GM18505 (cell line): ENCODE data around the gene HCFC1.

Experiments
- ATAC-seq: cut with Tn5 transposase; IDR thresholded peaks from one replicate; pipeline ENCODE4 v1.9.1; 2021; ENCODE audit not compliant: unreplicated experiment
- POLR2A ChIP-seq: IDR thresholded peaks from 4 replicates; pipeline ENCODE4 v1.6.1; 2011; ENCODE audit warnings: borderline replicate concordance; ENCODE audit not compliant: insufficient read depth, insufficient read length; ENCODE audit errors: extremely low read depth

Gene HCFC1

DNA sequence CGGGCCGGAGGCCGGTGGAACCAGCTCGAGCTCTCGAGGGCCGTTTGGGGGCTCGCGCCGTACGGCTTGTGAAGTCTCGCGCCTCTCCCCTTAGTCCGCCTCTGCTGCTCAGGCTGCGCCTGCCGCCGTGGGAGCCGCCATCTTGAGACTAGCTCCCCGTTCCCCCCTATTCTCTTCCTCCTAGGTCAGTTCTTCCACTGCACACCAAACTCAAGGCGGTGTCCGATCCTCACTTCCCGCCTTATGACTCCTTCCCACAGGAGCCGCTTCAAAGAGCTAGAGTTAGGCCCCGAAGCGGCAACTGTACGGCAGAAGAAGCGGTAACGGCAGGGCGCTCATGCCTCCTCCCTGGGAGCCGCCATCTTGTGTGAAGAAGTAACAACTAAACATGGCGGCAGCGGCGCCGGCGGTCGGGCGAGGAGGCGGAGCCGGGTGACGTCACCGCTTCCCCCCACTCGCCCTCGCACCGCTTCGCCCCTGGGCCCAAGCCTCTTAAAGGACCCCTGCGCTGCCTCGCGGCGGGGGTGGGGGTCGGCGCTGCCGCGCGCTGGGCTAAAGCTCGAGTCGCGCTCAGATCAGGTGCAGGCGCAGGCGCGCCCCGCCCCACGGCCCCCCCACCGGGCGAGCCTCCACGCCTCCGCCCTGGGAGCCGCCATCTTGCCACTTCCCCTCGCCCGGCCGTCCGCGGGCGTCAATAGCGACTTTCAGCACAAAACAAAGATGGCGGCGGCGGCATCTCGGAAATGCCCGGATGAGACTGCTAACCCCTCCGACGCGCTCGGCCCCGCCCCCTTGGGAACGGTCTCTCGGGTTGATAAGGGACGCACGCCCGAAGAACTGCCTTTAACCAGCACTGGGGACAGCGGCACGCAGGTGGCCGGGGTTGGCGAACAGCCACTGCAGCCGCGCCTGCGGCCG is at the start of gene HCFC1:
HCFC1 (minus strand) TSS at position 369 of the 918 bp plus-strand sequence. CDS start 978 bp downstream, outside the sequence.
- peak; percentile 36 for TF ChIP-seq POLR2A
- ATAC-seq: peak; percentile 47

DNA sequence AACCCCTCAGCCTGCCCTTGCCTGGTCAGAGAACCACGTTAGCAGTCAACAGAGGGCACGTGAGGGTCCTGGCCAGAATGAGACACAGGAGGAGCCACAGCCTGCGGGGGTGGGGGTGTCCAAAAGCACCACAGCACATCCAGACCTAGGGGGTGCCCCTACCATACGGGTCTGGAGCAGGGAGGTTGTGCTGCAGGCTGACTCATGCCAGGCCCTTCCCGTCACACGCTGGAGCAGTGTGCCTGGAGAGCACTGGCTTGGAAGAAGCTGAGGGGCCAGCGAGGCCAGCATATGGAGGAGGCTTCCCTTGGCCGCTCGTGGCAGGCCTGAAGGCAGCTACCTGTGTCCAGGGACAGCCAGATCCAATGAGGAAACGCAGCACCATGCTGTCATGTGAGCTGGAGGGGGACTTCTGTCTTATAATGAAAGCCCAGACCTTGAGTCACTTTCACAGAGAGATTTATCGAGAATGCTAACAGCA is 49.6 kb upstream of the HCFC1 start:
- ATAC-seq: no peak
- no peak for TF ChIP-seq POLR2A

DNA sequence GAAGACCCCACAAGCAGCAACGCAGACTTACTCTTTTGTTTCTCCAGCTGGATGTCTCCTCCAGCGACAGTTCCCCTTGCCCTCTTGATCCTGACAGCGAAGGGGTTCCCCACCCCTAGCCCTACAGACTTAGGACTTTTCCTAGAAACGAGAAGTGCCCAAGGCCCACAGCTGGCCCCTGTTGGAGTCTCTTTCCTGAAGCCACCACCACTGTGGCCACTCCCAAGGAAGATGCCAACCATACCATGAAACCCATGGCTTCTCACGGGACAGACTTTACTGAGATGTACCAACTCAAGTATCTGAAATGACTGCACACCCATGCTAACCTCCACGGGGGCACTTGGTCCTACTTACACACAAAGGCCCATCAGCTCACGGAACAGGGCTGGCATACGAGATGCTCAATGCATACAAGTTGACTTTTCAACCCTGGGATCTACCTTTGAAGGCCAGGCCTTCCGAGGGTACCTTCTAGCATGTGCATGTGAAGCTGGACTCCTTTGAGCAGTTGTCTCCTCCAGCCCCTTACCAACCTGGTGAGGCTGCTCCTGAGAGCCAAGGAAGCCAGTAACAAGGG is 49.0 kb upstream of the HCFC1 start:
- TF ChIP-seq POLR2A: no peak
- ATAC-seq: peak; percentile 9

DNA sequence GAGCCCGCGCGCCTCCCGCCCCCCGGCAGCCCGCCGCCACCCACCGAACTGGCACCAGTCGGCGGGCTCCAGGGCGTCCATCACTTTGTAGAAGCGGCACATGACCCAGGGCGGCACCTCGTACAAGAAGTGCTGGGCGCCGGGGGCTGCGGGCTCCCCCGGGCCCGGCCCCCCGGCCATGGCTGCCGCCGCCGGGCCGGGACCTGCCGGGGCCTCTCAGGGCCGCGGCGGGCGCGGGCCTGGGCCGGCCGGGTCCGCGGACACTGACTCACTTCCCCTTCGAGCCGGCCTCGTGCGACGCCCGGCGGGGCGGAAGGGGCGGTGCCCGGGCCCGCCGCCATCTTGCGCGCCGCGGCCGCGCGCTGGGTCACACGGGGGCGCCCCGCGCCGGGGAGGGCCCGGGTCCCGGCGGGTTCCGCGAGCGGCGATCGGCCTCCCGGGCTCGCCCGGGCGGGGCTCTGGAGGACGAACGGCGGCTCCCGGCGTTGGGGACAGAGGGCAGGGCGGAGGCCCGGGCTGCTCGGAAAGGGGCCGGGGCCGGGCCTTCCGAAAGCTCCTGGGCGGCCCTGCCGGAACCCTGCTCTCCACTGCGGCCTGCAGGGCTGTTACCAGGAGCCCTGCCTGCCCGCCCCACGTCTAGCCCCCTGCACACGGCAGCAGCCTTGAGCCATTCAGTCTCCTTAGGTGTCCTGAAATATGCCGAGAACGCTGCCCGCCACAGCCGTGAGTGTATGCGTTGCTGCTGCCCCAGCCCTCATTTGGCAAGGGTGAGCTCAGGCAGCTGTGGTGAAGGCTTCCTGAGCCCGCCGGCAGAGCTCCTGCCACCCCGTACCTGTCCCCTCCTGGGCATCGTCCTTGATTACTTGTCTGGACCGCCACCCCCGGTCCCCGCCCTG is 48.3 kb upstream of the HCFC1 start, which contains the start of gene IRAK1:
IRAK1 (minus strand) TSS at position 270 of the 896 bp plus-strand sequence; CDS start at position 180, 90 bp downstream.
- TF ChIP-seq POLR2A: peak; percentile 67
- peak; percentile 60 for ATAC-seq

DNA sequence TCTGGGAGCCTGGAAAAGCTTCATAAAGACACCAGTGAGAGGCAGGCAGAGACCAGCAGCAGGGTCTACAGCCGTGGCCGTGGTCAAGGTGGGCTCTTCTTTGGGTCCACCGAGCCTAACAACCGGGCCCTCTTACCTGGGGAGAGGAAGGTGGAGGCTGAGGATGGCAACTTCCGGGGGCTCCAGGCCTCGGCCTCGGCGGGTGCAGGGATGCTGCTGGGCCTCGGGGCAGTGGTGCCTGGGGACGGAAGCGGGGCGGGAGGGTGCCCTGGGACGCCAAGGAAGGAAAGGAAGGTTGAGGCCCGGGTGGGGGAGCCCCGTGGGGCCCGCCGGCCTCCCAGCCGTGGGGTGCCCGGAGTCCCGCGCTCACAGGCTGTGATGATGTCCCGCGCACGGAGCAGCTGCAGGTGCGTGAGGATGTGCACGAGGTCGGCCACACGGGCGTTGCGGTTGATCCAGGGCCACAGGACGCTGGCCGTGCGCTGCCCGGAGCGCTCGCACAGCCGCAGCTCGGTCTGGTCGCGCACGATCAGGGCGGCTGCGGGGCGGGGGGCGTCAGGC is 47.5 kb upstream of the HCFC1 start:
- TF ChIP-seq POLR2A: peak; percentile 2
- no peak for ATAC-seq

DNA sequence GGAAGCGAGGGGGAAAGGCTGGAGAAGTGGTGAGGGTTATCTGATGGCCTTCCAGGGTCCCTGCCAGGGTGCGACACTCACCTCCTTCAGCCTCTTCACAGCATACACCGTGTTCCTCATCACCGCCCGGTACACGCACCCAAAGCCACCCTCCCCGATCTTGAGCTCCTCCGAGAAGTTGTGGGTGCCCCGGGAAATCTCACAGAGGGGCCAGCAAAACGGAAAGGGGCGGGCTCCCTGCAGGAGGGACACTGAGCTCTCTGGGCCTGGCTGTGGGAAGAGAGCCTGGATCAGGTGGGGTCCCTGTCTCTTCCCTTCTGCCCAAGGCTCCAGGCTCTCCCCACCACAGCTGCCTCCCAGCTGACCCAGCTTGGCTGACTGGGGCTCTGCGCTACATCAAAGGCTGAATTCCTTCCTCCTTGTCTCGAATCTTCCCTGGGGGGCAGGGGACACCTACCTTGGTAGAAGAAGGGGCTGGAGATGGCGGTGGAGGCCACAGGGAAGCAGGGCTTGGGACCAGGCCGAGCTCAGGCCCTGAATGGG is 47.0 kb upstream of the HCFC1 start:
- ATAC-seq: no peak
- no peak for TF ChIP-seq POLR2A

DNA sequence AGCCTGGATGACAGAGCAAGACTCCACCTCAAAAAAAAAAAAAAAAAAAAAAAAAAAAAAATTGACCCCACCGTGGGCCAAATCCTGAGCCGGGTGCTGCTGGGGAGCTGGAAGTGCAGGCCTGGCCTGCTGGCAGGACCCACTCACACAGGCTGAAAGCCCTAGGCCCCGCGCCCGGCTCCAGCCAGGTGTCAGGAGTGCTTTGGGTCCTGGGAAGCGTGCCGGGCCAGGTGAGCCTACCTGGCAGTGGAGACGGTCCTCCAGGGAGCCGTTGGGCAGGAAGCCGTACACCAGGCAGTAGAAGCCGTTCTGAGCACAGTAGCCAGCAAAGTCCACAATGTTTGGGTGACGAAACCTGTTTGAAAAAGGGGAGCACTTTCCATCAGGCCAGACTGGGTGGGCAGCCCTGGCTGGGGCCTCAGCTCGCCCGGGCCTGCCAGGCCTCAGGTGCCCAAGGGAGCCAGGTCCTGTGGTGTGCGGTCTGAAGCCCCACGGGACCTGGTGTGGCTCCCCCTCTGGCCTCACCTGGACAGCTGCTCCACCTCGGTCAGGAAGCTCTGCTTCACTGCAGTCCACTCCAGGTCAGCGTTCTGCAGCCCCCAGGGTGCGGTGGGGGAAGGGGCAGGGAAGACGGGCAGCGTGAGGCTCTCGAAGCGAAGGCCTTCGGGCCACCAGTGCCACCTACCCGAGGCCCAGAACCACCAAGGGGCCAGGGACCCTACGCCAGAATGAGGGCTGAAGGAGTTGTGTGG is 46.3 kb upstream of the HCFC1 start:
- ATAC-seq: no peak
- no peak for TF ChIP-seq POLR2A

DNA sequence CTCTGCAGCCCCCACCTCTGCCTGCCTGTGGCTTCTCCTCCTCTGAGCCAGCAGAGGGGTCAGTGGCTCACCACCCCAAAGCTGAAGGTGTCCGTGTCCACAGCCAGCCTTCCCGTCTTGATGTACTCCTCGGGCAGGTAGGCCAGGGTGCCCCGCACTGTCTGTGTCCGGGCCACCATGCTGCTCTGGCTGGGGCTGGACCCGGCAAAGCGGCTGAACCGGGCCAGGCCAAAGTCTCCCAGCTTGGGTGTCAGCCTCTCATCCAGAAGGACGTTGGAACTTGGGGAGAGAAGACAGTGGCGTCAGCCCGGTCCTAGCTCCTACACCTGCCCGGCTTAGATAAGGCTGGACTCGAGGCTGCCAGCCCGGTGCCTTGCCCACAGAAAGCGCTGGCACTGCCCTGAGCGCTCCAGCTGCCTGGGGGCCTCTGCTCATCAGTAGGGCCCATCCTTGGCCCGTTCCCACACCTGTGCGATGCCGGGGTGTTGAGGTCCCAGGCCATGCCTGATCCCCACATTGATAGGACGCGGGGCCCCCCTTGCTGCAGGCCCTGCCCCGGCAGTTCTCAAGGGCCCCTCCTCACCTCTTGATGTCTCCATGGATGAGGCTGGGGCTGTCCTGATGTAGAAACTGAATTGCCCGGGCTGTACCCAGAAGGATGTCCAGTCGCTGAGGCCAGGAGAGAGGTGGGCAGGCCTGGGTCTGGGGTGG is 44.9 kb upstream of the HCFC1 start:
- no peak for ATAC-seq
- no peak for TF ChIP-seq POLR2A

DNA sequence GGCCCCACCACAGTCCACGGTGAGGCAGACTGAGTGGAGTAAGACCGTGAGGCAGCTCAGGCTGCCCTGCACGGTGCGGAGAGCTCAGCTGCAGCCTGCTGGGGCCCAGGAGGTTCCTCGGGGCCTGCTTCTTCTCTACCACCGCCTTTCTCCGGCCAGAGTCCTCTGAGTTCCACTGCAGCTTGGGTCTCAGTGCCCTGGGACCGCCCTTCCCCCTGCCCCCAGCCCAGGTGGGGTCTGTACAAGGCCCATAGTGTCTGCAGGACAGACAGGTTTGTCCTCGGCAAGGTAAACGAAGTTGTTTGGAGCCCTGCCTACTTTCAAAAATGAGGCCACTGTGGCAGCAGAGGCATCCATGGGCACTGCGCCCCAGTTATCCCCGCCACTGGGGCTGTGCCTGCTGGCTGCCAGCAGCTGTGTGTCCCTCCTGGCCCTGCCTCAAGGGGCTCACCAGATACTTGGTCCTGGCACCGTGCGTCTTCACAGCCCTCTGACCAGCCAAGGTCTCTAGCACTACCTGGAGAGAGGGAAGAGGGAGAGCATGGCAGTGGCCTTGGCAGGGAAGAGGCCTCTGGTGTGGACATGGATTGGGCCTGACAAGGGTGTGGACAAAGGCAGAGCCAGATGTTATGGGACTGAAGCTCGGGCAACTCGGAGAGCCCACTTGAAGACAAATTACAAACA is 44.1 kb upstream of the HCFC1 start:
- no peak for ATAC-seq
- TF ChIP-seq POLR2A: no peak

DNA sequence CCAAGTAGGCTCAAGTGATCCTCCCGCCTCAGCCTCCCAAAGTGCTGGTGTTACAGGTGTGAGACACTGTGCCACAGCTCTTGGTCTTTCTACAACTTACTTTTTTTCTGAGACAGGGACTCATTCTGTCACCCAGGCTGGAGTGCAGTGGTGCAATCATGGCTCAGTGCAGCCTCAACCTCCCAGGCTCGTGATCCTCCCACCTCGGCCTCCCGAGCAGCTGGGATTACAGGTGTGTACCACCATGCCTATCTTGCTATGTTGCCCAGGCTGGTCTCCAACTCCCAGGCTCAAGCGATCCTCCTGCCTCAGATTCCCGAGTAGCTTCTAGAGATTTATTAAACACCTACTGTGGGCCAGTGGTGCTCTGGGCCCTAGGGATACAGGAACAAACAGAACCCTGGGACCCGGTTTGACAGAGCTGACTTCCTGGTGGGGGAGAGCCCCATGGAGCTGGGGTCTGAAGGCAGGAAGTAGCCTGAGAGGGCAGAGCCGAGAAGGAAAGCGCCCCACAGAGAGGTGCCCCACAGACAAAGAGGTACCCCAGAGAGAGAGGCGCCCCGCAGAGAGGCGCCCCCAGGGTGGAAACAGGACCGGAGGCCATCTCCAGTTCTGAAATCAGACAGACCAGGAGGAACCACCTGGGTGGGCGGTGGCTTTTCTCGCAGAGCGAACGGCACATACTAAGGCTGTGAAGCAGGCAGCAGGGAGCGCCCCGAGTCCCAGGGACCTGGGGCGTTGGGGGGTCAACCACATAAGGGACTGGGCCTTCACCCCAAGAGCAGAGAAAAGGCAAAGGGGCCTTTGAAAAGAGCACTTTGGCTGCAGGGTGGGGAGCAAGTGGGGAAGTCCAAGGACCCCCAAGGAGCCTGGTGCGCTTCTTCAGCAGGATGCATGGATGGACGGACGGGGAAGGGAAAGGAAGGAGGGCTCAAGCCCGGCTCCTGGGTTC is 43.1 kb upstream of the HCFC1 start:
- no peak for ATAC-seq
- TF ChIP-seq POLR2A: no peak

DNA sequence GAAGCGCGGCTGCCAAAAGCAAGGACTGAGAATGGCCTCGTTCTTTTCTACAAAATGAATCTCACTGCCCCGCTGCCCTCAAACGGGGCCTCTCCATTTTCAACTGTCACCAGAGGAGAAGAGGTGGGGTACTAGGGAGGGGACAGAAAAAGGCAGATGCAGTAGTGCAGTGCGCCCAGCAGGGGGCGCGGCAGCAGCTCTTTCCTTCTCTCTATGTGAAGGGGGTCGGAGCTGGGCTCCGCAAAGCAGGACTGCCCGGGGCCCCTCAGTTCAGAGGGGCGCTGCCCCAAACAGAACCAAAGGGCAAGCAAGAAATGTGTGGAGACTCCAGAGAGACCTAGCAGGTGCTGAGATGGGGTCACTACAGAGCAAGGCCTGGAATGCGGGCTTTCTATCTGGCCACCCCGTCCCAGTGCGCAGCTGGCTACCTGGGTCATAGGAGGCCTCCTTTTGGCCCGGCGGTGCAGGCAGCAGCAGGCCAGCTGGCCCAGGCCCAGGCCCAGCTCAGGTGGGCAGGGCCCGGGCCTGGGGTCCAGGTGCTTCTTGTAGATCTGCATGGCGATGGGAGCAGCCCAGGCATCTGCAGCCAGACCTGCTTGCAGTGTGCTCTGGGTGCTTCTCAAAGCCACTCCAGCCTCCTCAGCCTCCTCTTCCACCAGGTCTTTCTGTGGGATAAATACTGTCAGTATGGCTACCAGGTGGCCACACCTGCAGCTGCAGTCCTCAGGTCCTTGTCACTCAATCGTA is 42.2 kb upstream of the HCFC1 start:
- TF ChIP-seq POLR2A: no peak
- peak; percentile 57 for ATAC-seq
